COLO668 (cell line): ENCODE measurements around the gene PDLIM5.
"Not testable (repeated sequence)": the region's sequence is repeated elsewhere in the genome, so short reads cannot be mapped to it uniquely, and the experiment has no call there.

Experiments
- DNase-seq: peaks from one replicate; lab custom pipeline; 2025; ENCODE audit not compliant: unreplicated experiment; lab: John Stamatoyannopoulos, UW

PDLIM5 gene, protein sequence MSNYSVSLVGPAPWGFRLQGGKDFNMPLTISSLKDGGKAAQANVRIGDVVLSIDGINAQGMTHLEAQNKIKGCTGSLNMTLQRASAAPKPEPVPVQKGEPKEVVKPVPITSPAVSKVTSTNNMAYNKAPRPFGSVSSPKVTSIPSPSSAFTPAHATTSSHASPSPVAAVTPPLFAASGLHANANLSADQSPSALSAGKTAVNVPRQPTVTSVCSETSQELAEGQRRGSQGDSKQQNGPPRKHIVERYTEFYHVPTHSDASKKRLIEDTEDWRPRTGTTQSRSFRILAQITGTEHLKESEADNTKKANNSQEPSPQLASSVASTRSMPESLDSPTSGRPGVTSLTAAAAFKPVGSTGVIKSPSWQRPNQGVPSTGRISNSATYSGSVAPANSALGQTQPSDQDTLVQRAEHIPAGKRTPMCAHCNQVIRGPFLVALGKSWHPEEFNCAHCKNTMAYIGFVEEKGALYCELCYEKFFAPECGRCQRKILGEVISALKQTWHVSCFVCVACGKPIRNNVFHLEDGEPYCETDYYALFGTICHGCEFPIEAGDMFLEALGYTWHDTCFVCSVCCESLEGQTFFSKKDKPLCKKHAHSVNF

DNA sequence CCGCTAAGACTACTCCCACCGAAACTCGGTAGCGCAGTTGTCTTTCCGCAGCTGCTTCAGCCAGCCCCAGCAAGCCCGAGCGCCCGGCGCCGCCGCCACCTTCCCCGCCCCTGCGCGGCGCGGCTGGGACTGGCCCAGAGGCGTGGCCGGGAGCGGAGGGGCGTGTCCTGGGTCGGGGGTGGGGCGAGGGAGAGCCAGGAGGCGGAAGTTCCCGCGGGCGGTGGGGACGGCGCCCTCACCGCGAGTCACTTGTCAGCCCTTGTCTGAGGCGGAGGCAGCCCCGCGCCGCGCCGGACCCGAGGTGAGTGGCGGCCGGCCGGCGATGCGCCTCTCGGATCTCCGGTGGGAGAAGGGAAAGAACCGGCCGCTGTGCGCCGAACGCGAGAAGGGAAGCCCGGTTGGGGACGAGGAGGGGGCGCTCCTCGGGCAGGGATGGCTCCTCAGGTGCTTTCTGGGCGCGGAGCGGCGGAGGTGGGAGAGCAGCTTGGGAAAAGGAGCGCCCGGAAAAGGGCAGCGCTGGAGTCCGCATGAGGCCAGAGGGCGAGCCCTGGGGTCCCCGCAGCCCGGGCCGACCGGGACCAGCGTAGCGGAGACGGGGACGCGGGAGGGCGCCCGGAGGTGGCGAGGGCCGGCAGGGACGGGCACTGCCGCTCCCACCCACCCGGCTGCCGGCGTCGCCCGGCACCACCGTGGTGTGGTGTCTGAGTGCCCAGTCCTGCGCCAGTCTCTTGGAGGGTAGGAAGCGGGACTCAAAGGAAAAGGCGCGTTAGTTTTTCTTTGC is at the start of gene PDLIM5:
Gene PDLIM5 (plus strand): TSS at position 248 of the 781 bp plus-strand sequence. CDS start 3,347 bp downstream, outside the sequence.
- peak; percentile 94 for DNase-seq

DNA sequence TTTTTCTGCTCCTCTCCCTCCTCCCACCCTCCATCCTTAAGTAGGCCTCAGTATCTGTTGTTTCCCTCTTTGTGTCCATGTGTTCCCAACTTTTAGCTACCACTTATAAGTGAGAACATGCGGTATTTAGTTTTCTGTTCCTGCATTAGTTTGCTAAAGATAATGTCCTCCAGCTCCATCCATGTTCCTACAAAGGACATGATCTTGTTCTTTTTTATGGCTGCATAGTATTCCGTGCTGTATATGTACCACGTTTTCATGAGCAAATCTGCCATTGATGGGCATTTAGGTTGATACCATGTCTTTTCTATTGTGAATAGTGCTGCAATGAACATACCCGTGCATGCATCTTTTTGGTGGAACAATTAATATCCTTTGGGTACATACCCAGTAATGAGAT is 49.3 kb upstream of the PDLIM5 start:
- DNase-seq = not testable (repeated sequence)

DNA sequence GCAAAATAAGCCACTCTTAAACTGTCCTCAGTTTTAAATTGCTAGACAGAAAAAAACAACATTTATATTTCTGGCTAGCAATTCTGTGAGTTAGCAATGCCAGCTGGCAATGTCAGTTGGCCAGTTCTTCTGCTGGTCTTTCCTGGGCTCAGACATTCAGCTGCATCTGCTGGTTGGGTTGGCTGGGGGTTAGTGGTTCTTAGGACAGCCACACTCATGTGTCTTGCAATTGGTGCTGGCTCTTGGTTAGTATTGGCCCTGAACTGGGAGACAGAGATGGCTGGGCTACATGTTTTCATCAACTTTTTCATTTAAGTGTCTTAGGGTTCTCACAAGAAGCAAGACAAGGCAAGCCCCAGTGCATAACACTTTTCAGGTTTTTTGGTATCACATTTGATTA is 48.0 kb upstream of the PDLIM5 start:
- no peak for DNase-seq

DNA sequence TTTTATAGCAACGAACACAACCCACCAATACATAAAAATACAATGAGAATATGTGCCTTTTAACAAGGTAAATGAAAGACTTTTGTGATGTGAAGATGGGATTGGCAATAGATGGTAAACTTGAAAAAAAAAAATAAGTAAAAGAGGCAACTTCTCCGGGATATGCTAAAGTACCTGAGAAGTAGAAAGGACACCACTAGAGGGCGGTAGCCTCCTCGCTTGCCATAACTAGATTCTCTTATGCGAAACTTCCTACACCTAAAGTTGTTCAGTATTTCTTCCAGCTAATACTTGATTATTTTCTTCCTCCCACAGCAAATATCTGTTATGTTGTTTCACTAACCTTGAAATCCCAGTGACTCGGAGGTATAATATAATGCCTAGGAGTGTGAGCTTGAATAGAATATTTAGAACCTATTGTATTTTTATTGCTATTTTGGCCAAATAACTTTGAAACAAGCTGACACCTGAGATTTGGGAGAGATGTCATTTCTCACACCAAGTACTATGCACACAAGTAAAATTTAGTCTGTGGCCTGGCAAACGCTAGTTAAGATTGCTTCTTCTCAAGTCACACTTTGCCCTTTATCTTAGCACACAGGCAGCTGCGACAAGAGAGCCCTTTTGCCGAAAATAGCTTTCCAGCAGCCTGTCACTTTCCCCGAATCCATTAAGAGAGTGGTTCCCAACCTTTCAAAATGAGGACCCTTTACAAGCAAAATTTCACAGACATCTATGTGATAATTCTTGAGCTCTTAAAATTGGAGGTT is 44.9 kb upstream of the PDLIM5 start:
- peak; percentile 50 for DNase-seq

DNA sequence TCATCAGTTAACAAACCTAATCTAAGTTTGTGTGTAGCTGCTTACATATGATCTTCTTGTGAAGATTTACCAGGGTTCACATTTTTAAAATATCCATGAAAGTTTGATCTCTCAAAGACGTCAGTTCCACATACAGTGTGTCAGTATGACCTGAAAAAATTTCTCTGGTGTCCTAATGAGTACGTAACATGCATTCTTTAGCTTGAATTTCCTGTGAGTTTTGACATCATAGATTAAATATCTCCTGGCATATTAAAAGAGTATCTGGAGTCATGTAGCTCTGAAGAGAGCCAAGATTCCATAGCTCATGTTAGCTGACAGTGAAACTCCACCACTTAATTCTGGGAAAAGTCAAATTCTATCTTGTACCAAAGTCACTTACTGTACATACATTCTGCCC is 43.9 kb upstream of the PDLIM5 start:
- no peak for DNase-seq

DNA sequence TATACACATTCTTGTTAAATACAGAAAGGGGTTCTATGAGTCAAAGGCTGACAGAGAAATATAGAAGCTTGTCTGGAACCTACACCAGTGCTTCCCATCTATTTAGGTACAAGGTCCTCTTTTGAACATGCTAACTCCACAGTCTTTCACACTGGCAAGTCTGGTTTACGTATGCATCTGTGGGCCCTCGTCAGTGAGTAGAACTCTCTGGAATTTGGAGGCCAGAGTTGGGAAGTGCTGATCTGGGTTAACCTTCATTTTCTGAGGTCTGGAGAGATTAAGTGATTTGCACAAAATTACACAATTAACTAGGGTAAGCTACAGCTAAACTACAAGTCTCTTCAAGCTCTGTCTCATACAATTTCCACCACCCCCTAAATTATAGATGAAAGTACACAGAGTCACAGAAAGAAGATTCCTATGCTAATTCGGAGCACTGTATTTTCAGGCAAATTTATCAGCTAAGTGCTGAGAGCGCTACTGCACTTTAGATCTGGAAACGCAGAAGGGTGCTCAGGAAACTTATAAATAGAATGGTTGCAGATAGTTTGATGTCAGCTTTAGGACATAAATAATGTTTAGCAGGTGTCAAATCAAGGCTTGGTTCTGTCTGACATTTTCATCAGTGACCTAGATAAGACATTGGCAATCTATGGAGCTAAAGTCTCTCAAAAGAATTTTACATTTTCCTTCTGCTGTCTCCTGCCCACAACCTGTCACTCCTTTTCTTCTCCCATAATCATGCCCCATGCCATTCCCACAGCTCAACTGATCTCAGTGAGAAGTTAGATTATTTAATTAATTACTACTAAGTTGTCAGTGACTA is 43.0 kb upstream of the PDLIM5 start:
- no peak for DNase-seq

DNA sequence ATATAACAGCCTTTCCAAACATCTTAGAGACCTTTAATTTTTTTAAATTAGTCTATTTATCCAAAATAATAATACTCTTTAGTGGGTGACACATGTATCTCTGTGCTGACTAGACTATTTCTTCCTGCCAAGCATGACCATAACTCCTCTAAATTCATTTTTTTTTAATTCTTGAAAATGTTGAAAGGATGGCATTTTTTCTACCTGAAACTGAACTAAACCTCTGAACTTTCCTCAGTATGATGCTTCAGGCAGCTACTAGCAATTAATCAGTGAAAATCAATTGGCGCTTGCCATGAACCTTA is 42.4 kb upstream of the PDLIM5 start:
- DNase-seq = no peak

DNA sequence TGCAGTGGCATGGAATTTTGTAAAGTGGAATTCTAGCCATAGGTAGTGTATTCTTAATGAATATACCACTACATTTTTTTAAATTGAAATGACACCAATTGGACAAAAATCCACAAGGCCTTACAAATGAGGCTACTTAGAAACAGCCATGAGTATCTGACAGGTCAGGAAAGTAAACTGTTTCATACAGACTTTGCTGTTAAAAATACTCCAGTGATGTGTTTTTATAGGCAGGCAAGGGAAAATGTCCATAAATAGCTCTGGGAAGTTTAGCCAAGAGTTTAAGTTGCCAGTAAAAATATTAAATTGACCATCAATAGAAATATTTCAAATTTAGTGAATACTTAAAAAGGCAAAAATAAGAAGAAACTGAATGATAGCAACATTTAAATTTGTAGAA is 41.8 kb upstream of the PDLIM5 start:
- no peak for DNase-seq

DNA sequence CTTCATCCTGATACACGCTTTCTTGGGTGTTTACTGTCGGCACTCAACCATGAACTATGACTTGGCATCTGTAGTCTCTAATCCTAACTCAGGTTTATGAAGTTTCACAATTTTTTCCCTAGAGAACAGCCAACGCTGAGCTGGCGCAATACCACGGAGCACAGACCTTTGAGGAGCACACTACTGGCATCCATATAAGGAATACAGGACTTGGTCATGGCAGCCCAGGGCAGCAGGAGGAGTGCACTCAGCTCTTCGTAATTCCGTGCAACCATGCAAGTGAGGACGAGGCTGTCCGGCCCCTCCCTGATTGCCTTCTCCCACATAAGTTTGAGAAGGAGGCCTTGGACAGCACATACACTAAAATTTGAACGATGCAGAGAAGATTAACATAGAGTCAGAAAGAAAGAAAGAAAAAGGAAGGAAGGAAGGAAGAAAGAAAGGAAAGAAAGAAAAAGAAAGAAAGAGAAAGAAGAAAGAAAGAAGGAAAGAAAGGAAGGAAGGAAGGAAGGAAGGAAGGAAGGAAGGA is 41.0 kb upstream of the PDLIM5 start:
- DNase-seq = no peak

DNA sequence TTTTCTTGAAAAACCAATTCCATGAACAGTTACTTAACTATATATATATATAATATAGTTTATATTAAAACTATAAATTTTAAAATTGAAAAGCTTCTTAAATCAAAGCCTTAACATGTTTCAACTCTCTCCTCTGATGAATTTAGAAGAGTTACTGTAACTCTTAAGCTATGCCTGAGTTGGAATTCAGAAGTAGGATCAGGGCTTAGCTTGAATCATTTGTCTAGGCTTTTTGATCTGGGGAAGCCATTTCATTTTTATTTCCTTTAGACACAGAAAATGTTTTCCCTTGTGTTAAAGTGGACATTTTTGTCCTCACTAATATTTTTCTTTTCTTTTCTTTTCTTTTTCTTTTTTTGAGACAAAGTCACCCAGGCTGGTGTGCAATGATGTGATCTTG is 40.4 kb upstream of the PDLIM5 start:
- DNase-seq = no peak

DNA sequence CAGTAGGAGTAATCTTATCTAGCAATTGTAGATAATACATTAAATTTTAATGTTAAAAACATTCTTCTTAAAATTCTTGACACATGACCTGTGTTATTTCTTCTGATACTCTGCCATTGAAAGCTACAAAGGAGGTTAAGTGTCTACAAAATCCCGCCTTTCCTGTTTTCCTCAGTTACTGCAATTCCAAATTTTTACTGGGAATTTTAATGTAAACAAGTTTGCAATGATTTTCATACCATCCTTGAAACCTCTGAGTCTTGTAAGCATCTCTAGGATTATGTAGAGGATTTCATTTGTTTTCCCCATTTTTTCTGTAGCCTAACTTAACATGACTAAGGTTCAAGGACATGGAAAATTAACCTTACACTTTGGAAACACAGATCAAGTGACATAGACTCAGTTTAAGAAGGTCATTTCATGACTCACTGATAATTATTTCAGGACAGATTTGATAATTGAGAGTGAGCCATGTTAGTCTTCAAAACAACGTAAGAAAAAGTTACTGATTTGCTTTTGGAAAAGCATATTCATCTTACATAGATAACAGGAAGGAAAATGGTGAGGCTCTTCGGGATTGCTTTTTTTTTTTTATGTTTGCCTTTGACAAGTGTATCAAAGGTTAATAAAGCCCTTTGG is 39.6 kb upstream of the PDLIM5 start:
- DNase-seq = no peak

DNA sequence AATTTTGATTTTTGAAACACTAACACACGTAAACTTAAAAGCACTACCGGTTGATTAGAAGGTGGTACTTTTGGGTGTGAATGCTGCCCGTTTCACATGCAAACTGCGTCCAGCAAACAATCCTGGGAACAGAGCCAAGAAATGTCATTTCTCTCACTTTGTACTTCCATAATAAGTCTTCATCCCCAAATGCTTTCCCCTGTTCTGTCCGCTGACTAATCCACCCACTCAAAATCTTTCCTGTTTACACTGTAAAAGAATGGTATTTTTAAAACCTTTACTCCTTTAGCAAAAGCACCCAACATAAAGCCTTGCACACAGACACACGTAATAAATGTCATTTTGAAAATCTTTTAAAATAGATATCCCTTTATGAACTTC is 39.1 kb upstream of the PDLIM5 start:
- DNase-seq = no peak

DNA sequence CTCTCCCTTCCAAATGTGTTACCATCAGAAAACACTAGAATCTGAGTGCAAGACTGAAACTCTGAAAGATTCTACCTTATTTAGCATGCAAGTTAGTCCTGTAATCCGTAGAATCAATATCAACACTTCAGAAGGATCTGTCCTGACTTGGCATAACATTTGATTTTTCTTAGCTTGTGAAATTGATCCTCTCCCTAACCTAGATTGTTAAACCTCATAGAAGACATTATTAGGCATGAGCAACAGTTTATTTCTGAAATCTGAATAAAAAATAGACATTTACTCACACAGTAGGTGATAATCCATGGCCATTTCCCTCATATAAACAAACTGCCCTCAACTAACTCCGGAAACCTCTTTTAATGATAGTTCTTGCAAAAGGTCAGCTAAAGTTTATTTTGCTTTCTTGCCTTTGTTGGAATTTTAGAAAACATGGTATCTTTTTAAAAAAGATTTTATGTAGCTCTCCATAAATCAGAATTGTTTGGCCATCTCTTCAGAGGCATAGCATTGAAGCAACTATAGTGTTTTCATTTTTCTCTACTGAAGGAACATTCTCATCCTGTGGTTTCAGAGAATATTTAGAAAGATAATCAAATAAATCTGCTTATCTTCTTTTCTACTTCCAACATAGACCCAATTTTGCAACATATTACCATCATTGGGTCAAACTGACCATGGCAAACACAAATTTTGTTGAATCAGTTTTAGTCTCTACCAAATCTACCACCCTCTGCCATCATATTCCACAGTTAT is 38.5 kb upstream of the PDLIM5 start:
- no peak for DNase-seq

DNA sequence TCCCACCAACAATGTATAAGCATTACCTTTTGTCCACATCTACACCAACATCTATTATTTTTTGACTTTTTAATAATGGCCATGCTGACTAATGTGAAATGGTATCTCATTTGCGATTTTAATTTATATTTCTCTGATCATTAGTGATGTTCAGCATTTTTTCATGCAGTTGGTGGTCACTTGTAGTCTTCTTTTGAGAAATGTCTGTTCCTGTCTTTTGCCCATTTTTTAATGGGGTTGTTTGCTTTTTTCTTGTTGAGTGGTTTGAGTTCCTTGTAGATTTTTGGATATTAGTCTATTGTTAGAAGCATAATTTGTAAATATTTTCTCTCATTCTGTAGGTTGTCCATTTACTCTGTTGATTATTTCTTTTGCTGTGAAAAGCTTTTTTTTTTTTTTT is 36.8 kb upstream of the PDLIM5 start:
- no peak for DNase-seq

DNA sequence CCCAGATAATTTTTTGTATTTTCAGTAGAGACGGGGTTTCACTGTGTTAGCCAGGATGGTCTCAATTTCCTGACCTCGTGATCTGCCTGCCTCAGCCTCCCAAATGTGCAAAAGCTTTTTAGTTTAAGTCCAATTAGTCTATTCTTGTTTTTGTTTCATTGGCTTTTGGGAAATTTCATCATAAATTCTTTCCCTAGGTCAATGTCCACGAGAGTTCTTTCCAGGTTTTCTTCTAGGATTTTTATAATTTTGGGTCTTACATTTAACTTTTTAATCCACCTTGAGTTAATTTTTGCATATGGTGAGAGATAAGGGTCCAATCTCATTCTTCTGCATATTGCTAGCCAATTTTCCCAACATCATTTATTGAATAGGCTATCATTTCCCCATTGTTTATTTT is 36.3 kb upstream of the PDLIM5 start:
- DNase-seq = no peak

DNA sequence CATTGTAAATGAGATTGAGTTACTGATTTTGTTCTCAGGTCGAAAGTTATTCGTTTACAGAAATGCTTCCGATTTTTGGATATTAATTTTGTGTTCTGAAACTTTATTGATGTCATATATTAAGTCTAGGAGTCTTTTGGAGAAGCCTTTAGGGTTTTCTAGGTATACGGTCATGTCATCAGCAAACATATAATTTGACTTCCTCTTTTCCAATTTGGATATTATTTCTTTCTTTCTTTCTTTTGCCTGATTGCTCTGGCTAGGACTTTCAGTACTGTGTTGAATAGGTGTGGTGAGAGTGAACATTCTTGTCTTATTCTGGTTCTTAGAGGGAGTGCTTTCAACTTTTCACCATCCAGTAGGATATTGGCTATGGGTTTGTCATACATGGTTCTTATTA is 35.4 kb upstream of the PDLIM5 start:
- no peak for DNase-seq

DNA sequence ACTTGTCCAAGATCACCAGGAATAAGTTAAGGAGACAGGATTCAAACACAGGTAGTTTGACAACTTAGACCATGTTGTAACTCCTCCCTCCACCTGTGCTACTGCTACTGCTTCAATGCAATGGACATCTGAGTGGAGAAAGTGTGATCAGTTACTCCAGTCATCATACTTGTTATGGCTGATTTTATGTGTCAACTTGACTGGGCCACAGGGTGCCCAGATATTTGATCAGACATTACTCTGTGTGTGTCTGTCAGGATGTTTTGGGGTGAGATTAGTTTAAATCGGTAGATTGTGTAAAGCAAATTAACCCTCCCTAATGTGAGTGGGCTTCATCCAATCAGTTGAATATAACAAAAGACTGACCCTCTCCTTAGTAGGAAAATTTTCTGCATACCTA is 34.8 kb upstream of the PDLIM5 start:
- DNase-seq = no peak

DNA sequence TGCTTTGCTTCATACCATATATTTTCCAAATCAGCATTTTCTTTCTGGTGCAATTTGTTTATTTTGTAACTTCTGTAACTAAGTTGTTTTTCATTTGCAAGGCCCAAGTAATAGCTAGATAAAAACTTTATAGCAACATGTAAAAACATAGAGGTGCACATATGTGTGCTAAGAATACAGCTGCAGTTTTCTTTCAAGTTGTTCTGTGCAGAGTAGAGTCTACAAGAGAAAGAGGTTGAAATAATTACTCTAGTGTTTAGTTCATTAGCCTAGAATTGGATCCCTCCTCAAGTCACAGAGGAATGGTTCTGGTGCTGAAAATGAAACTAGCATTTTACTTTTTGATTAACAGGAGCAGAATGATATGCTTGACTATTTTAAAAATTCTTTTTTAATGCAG is 32.2 kb upstream of the PDLIM5 start:
- DNase-seq = no peak

DNA sequence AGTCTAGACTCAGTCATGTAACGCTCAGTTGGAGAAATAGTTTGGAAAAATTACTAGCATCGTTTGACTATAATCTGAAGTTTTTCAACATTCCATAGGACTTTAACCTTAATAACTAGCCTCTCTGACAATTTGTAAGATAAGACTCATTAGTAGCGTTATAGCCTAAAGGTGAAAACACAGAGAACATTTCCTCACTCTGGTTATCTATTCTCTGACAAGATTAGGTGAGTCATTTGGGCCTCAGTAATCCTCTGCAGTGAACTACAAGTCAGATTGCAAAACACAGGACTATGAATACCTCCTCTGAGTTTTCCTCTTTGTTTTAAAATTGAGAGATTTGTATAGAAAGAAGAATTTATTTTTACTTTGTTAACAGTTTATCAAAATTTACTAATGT is 31.8 kb upstream of the PDLIM5 start:
- no peak for DNase-seq
